Stimulated activated naive CD8-positive, alpha-beta T cell treated with anti-CD3 and anti-CD28 coated beads, Interleukin-15, Interleukin-2, amounts not matched to agents 100 ng/mL and 50 ng/mL, for 24 hours (primary cell): ENCODE data around the gene FAM210A.

ENCODE experiments used
- H3K27ac Mint-ChIP-seq: one replicate; pipeline ENCODE4 v1.8.0; 2021; ENCODE audit warnings: mild to moderate bottlenecking, mixed read lengths
- H3K27me3 Mint-ChIP-seq: one replicate; pipeline ENCODE4 v1.8.0; 2021; ENCODE audit warnings: mixed read lengths
- H3K36me3 Mint-ChIP-seq: one replicate; pipeline ENCODE4 v1.8.0; 2021; ENCODE audit warnings: low read depth, mixed read lengths
- H3K4me1 Mint-ChIP-seq: one replicate; pipeline ENCODE4 v1.8.0; 2021; ENCODE audit warnings: low read depth, mixed read lengths
- H3K4me3 Mint-ChIP-seq: one replicate; pipeline ENCODE4 v1.8.0; 2021; ENCODE audit warnings: mild to moderate bottlenecking, mixed read lengths
- H3K9me3 Mint-ChIP-seq: one replicate; pipeline ENCODE4 v1.8.0; 2021; ENCODE audit warnings: mixed read lengths

Gene FAM210A

DNA sequence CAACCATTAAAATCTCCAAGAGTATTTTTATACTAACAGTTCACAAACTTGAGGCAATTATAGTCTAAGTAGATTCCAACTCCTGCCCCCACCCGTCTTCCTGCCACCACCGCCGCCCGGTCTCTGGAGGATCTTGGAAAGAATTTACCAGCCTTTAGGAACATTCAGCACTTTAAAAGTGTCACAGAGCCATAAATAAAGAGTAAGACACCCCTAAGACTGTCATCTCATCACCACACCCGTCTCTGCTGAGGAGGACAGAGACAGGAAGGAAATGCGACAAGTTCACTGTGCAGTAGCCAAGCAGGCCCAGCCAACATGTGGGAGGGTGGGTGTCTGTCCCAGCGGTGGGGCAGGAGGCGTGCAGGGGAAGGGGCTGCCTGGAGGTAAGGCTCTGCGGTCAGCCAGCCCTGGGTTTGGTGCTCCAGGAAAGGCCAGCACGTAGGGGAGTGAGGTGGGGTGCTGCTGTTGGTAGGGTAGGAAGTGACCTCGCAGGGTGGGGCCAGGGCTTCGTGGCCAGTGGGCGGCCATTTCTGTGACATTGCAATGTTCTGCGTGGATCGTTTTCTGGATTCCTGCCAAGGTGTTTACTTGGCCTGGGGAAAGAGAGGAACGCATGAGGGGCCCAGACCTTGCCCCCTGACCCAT is 111.6 kb downstream of the FAM210A start:
- Mint-ChIP-seq H3K36me3 (no peaks in the 10 kb centered on the region), H3K9me3 (no peaks in the 10 kb centered on the region), H3K4me3 (peak overlapping the region; percentile 89)

DNA sequence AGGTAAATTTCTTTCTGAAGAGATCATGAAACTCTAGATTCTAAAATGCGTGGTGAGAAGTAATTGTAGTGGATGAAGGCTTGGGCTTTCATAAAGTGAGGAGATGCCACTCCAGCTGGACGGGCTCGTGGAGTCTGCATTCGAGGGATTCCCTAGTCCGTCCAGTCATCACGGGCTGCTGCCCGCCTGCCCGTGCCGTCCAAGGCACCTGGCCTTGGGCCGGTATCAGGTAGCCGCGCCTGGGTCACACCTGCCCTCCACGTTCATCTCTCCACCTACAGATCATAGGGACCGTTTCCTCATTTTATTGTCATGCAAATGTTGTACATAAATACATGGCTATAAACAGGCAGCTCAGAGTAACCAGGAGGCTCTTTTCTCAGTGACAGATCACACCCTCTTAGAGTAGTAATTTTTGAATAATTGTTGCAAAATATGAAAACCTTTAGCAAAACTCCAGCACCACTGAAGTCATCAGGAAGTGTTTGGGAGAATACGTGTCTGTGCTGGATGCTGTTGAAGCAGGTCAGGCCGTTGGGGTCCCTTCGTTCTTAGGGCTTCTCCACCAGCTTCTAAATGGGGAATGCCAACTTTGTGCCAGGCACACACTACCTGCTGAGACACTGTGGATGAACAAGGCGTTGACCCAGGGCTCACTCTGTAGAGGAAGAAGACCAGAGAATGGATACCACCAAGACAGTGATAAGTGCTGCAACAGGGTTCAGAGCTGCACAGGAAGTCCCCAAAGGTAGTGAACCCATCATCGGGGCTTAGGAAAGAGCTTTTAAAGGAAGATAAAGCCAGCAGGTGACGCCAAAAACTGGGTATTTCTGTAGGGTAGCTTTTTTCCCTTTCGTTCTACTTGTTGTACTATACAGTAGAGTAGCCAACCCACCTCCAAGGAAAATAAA is 112.5 kb downstream of the FAM210A start:
- peak overlapping the region; percentile 92 for H3K27ac Mint-ChIP-seq
- H3K9me3 Mint-ChIP-seq, result no peaks in the 10 kb centered on the region
- peak overlapping the region; percentile 89 for H3K4me3 Mint-ChIP-seq
- no peaks in the 10 kb centered on the region for H3K27me3 Mint-ChIP-seq
- no peaks in the 10 kb centered on the region for H3K36me3 Mint-ChIP-seq
- peaks cover 95% of the 10 kb centered on the region for H3K4me1 Mint-ChIP-seq

More for the DNA sequence above, 111.6 kb downstream of the FAM210A start:
- Mint-ChIP-seq H3K4me1 (peaks cover 86% of the 10 kb centered on the region), H3K27ac (peak overlapping the region; percentile 95), H3K27me3 (no peaks in the 10 kb centered on the region)
